HEK293T (cell line): ENCODE data around the gene PFN3.

Experiments
- ARNT ChIP-seq: fragments of 450-650 bp; IDR thresholded peaks from 2 replicates; pipeline ENCODE4 v1.6.1; 2017; ENCODE audit warnings: mild to moderate bottlenecking
- BHLHE40 ChIP-seq: fragments of 450-650 bp; IDR thresholded peaks from 2 replicates; pipeline ENCODE4 v1.6.1; 2016; ENCODE audit warnings: mild to moderate bottlenecking, moderate library complexity, borderline replicate concordance
- CTBP1 ChIP-seq: fragments of 450-650 bp; IDR thresholded peaks from 2 replicates; pipeline ENCODE4 v1.6.1; 2016; ENCODE audit warnings: borderline replicate concordance
- ELF4 ChIP-seq: fragments of 450-650 bp; IDR thresholded peaks from 2 replicates; pipeline ENCODE4 v1.6.1; 2017; ENCODE audit warnings: antibody characterized with exemption
- FOXA1 ChIP-seq: fragments of 450-650 bp; IDR thresholded peaks from 2 replicates; pipeline ENCODE4 v1.6.1; 2016; ENCODE audit warnings: mild to moderate bottlenecking
- FOXK2 ChIP-seq: fragments of 450-650 bp; IDR thresholded peaks from 2 replicates; pipeline ENCODE4 v1.6.1; 2016; ENCODE audit warnings: mild to moderate bottlenecking
- FOXM1 ChIP-seq: fragments of 450-650 bp; IDR thresholded peaks from 2 replicates; pipeline ENCODE4 v1.6.1; 2017; ENCODE audit warnings: mild to moderate bottlenecking, borderline replicate concordance
- HDGF ChIP-seq: fragments of 450-650 bp; IDR thresholded peaks from 2 replicates; pipeline ENCODE4 v1.6.1; 2017; ENCODE audit warnings: antibody characterized with exemption, borderline replicate concordance
- NFRKB ChIP-seq: fragments of 450-650 bp; IDR thresholded peaks from 2 replicates; pipeline ENCODE4 v1.6.1; 2016; ENCODE audit warnings: mild to moderate bottlenecking, moderate library complexity
- SP1 ChIP-seq: fragments of 450-650 bp; IDR thresholded peaks from 2 replicates; pipeline ENCODE4 v1.6.1; 2017
- SUZ12 ChIP-seq: fragments of 450-650 bp; IDR thresholded peaks from 2 replicates; pipeline ENCODE4 v1.6.1; 2016; ENCODE audit warnings: mild to moderate bottlenecking
- TARDBP ChIP-seq: fragments of 450-650 bp; IDR thresholded peaks from 2 replicates; pipeline ENCODE4 v1.6.1; 2016
- ZNF384 ChIP-seq: fragments of 450-650 bp; IDR thresholded peaks from 2 replicates; pipeline ENCODE4 v1.6.1; 2016
- TF ChIP-seq, protein P1 (sequence below): fragments of 450-650 bp; IDR thresholded peaks from 2 replicates; pipeline ENCODE4 v1.6.1; 2016

DNA sequence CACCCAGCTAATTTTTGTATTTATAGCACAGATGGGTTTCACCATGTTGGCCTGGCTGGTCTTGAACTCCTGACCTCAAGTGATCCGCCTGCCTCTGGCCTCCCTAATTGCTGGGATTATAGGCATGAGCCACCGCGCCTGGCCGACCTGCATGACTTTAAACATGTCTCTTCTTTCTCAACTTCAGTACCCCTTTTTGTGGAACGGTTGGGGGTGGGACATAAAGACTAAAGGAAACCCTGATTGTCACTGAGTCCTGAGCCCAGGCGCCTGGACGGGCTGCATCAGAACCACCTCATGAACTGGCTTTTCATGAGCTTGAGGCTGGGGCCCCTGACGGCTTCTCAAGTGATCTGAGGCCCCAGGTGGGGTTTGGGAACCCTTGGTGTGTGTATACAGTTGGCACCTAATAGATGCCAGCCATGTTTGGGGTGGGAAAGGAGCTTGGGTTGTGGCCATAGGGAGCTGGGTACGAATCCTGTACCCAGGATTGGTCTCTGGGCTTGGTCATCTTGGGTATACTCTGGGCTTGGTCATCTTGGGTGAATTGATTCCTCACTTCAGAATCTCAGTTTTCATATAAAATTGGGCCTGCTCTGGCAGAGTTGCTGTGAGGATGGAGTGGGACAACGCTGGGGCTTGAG, 28.2 kb upstream of the PFN3 start:
- no peak for TF ChIP-seq FOXM1
- TF ChIP-seq ZNF384 = no peak
- TF ChIP-seq SP1 = no peak
- TF ChIP-seq SUZ12 = no peak
- no peak for TF ChIP-seq ARNT
- no peak for TF ChIP-seq FOXA1
- TF ChIP-seq, protein P1, sequence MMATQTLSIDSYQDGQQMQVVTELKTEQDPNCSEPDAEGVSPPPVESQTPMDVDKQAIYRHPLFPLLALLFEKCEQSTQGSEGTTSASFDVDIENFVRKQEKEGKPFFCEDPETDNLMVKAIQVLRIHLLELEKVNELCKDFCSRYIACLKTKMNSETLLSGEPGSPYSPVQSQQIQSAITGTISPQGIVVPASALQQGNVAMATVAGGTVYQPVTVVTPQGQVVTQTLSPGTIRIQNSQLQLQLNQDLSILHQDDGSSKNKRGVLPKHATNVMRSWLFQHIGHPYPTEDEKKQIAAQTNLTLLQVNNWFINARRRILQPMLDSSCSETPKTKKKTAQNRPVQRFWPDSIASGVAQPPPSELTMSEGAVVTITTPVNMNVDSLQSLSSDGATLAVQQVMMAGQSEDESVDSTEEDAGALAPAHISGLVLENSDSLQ = no peak
- TF ChIP-seq ELF4 = no peak
- no peak for TF ChIP-seq FOXK2
- TF ChIP-seq NFRKB = no peak
- no peak for TF ChIP-seq CTBP1
- TF ChIP-seq BHLHE40 = no peak
- no peak for TF ChIP-seq HDGF
- no peak for TF ChIP-seq TARDBP
